ENCODE data around the gene GNAI1.

Gene GNAI1

DNA sequence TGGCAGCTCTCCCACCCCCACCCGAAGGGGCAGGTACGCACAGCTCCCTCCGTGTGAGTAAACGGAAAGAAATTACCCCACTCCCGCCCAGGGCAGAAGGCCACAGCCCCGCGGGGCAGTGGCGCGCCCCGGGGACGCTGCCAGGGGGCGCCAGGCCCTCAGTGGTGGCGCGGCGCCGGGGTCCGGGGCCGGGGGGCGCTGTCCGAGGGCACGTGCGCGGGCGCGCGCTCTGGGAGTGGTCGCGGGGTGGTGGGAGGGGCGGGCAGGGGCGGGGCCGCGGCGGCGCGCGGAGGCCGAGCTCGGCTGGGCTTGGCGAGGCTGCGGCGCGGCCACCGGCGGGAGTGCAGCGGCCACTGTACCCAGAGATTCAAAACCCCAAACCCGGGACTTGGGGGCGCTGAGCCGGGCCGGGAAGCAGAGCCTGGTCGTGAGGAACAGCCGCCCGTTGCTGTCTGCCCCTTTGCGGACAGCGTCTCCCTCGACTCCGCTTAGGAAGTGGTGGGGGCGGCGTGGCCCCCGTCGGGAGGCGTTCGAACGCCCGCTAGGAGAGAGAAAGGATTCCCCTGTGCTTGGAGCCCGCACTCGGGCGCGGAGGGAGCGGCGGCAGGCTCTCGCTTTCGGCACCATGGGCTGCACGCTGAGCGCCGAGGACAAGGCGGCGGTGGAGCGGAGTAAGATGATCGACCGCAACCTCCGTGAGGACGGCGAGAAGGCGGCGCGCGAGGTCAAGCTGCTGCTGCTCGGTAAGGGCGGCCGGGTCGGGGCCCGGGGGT is at the start of gene GNAI1:
TSS of gene GNAI1 (plus strand) at position 296 of the 773 bp plus-strand sequence. CDS start at position 626, 330 bp downstream.
- peak in 1 of 2 donors; percentile 12 for DNase-seq (ENCODE audit: low read depth in 2 of 2)

GRCh38 chr7:80087051-80087770 is 47.4 kb upstream of the GNAI1 start:
- DNase-seq (ENCODE audit: low read depth in 2 of 2), result no peak

DNA sequence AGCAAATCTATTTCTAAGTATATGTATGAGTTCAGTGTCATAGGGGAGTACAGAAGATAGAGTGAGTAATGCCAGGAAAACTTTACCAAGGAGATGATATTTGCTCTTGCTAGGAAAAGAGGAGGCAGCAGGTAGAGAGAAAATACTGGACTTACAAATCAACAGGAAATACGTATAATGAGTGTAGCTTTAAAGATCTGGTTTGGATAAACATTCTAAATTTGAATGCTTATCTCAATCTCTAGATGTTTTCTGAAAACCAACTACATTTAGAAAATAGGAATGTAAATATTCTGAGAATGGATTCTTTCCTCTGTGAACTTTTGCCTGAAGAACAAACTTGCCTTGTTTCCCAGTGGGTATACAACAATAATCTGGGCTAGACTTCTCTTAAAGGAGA is 46.9 kb upstream of the GNAI1 start:
- no peak for DNase-seq (ENCODE audit: low read depth in 2 of 2)

DNA sequence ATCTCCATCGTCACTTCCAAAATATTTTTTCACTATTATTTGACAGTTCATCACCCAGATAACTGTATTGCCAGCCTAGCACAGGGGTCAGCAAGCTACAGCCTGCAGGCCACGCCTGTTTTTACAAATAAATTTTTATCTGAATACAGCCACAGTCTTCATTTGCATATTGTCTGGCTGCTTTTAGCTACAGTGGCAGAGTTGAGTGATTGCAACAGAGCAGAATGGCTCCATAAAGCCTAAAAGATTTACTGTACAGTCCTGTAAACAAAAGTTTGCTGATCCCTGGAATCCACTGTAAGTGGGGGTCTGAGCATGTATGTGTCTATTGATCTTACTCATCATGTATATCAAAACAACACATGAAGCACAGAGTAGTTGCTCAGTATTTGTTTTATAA is 45.9 kb upstream of the GNAI1 start:
- DNase-seq (ENCODE audit: low read depth in 2 of 2), result no peak

GRCh38 chr7:80089366-80089765 is 45.3 kb upstream of the GNAI1 start:
- DNase-seq (ENCODE audit: low read depth in 2 of 2), result no peak

- DNase-seq (ENCODE audit: low read depth in 2 of 2), result no peak
Measured at GRCh38 chr7:80093349-80093748, 41.3 kb upstream of the GNAI1 start.

DNA sequence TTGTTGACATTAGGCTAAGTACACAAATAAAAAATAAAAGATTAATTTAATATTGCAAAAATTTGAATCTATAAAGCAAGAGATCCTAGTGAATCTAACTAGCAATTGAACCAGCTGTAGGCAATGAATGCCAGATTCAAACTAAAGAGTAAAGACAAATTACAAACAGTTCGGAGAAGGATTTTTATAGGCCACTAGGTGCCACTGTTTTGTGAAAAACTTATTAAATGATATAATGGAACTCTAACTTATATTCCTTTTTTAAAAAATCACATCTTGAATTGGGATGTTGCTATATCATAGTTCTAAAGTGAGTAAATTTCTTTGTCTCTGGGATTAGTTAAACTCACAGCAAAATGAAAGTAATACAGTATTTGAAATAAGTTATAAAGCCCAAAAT is 39.1 kb upstream of the GNAI1 start:
- DNase-seq (ENCODE audit: low read depth in 2 of 2), result no peak

- no peak for DNase-seq (ENCODE audit: low read depth in 2 of 2)
Measured at GRCh38 chr7:80097756-80098155, 36.9 kb upstream of the GNAI1 start.

- no peak for DNase-seq (ENCODE audit: low read depth in 2 of 2)
Measured at GRCh38 chr7:80098795-80099194, 35.8 kb upstream of the GNAI1 start.

DNA sequence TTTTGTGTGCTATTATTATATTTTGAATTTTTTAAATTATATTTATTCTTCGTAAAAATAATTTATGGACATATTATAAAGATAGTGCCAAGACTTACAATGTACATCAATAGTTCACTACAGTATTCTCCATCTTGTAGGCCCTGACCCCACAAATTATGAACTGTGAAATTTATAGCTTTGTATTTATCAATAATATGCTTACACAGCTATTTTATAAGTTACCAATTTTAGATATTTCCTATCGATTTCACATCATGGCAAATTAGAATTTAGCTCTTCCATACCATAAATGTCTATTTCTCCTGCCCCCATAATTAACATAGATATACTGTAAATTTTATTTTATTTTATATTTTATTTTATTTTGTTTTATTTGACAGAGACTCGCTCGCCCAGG is 34.4 kb upstream of the GNAI1 start:
- no peak for DNase-seq (ENCODE audit: low read depth in 2 of 2)

DNA sequence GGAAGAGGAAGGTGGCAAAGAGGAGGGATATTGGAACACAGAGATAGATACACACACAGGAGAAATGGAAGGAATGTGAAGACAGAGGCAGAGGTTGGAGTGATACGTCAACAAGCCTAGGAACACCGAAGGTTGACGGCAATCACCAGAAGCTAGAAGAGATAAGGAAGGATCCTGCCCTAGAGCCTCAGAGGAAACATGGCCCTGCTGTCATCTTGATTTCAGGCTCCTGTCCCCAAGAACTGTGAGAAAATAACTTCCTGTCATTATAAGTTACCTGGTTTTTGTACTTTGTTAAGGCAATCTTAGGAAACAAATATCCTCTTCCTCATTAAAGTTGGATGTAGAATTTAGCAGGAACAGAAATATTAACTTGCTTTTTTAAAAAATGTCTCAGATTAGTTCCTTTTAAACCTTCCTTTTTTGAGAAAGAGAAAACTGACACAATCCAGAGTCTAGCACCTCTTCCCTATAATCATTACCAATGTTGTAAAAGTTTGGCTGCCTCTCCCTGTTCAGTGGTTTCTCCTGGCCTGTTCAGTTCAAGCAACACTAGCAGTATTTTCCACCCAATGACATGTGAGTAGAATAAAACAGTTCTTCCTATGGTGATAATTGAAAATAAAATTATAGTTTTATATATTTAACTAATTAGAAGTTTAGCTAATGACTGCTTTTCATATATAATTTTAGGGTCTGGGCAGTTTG is 28.8 kb upstream of the GNAI1 start:
- DNase-seq (ENCODE audit: low read depth in 2 of 2), result no peak

- no peak for DNase-seq (ENCODE audit: low read depth in 2 of 2)
Measured at GRCh38 chr7:80106498-80107113, 28.0 kb upstream of the GNAI1 start.

DNA sequence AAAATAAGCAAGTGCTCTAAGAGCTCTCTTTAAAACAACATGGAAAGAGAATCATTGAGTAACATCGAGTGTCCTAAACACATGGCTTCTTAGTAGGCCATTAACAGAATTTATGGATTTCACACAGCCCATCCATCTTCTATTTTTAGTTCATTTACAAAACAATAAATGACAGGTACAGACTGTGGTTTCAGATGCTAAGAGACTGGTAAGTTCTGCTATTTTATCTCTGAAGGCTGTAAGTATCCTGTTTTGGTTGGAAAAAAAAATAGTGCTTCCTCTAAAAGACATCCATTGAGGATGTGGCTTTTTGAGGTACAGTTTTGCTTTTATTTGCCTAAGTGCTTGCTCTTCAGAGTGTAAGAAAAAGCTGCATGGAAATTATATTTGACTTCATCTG is 27.4 kb upstream of the GNAI1 start:
- no peak for DNase-seq (ENCODE audit: low read depth in 2 of 2)

DNA sequence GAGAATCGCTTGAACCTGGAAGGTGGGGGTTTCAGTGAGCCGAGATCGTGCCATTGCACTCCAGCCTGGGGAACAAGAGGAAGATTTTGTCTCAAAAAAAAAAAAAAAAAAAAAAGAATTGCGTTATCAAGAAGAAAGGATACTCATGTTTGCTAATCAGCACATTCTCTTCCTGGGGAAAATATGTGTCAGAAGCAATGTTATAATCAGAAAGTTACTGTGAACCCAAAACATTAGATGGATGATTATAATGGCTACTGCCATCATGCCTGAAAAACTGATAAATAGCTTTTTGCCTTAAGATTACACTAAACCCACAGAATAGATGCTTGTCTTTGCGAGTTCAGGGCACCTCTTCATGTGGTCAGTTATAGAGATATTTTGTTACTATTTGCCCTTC is 24.3 kb upstream of the GNAI1 start:
- DNase-seq (ENCODE audit: low read depth in 2 of 2), result no peak

- no peak for DNase-seq (ENCODE audit: low read depth in 2 of 2)
Measured at GRCh38 chr7:80114159-80114558, 20.5 kb upstream of the GNAI1 start.

DNA sequence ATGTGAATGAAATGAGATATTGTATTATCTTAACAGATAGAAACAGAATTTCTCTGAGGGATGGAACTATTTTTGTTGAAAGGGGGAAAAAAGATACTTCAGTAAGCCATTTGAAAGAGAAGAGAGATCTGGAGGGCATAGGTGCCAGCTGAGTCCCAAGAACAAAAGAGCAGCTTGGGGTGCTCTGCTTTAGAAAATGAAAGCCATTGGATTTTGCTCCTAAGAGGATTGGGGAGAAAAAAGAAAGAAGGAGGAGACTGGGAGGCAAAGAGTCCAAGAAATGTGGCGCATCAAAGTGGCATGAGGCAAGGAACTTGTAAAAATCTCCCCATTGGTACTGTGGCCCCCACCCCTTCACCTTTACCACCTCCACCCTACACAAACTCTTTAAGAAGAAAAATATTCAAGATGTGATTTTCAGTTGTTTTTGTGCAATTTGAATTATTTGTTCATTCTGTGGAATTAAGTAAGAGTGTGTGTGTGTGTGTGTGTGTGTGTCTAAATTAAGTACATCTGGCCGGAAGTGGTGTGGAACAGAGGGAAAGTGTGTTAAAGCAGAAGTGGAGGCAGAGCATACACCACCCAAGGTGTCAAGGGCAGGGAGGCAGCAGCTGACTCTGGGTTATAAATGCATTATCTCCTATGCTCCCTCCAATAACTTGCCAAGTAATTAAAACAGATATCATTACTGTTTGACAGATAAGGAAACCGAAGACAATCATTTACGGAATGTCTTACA is 9.9 kb upstream of the GNAI1 start:
- DNase-seq (ENCODE audit: low read depth in 2 of 2), result no peak

- DNase-seq (ENCODE audit: low read depth in 2 of 2), result no peak
Measured at GRCh38 chr7:80127412-80128160, 7.0 kb upstream of the GNAI1 start.

DNA sequence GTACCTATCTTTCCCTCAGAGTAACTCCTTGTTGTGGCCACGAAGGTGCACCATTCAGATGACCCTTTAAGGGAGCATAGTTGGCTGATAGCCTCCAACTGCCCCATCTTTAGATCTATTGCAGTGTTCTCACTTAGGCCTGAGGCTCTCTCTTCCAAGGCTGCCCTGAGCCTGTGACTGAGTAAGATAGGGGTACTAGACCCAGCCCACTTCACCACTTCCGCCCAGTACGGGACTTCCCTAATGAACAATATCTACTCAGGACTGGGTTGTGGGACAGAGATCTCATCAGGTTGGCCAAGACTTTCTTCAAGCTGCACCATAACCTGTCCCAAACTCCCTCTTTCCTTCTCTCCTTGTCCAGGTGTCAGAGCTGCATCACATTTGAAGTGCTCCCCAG is 5.7 kb upstream of the GNAI1 start:
- no peak for DNase-seq (ENCODE audit: low read depth in 2 of 2)

GRCh38 chr7:80129785-80130184 is 4.8 kb upstream of the GNAI1 start:
- no peak for DNase-seq (ENCODE audit: low read depth in 2 of 2)

DNA sequence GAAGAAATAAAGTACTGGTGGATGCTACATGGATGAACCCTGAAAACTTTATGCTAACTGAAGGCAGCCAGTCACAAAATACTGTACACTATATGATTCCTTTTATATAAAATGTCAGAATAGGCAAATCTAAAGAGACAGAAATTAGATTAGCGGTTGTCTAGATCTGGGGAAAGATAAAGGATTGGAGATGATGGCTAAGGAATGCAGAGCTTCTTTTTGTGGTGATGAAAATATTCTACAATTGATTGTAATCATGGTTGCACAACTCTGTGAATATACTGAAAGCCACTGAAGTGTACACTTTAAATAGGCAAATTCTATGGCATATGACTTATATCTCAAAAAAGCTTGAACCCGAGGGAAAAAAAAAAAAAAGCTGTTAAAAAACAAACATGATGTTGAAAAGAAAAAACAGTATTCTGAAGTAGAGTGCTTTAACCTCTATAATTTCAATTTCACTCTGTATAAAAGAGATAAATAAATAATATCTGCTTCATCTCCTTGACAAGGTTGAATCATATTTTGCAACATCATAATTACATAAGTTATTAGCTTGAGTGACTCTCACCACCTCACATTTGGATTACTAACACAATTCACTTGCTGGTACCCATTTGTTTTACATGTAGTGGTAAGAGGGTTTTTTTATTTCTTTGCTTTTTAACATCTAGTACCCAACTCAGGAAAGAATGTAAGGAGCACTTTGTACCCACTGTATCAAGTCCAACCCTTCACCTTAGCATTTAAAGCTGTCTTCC is 2.8 kb upstream of the GNAI1 start:
- no peak for DNase-seq (ENCODE audit: low read depth in 2 of 2)

All from stimulated activated CD4-positive, alpha-beta T cell treated with anti-CD3 and anti-CD28 coated beads, Interleukin-15, amount 100 ng/mL, for 48 hours (primary cell).